Pancreas (tissue), 10 donors: ENCODE measurements around the gene MDFIC2. TPM values are rescaled to one million over a fixed set of nuclear protein-coding genes. Genes with fewer than 3 reads are reported as not detected.

Source experiments
- ATAC-seq, 4 donors: fragments of 200-7000 bp; cut with Tn5 transposase; one replicate each; pipeline versions ENCODE4 v1.8.0 to v1.9.1; 2020; ENCODE audit warnings: mild to moderate bottlenecking in 4 of 4, moderate library complexity in 4 of 4
- DNase-seq, 6 donors: peaks; one replicate each; pipeline ENCODE4 v3.0.0-alpha.2; 2020
- FAIRE-seq: peaks from 2 replicates; lab custom pipeline; 2012; peaks lifted over from hg19 to GRCh38; lab: Jason Lieb, UNC
- H3K27ac ChIP-seq, 4 donors: fragments of 200-600 bp; sonication (generic); 1 replicate in 3 of 4; 2 replicates in 1 of 4; pipeline versions ENCODE4 v1.5.0 to v1.8.0; 2020
- H3K27me3 ChIP-seq, 4 donors: fragments of 200-600 bp; one replicate each; pipeline ENCODE4 v1.8.0; 2021
- H3K36me3 ChIP-seq, 3 donors: fragments of 200-600 bp; sonication (generic) in 1 of 3; one replicate each; pipeline versions ENCODE4 v1.5.0 to v1.8.0; 2020 to 2021
- H3K4me1 ChIP-seq, 3 donors: fragments of 200-600 bp; one replicate each; pipeline ENCODE4 v1.8.0; 2021
- H3K4me3 ChIP-seq, 4 donors: fragments of 200-600 bp; sonication (generic) in 2 of 4; one replicate each; pipeline versions ENCODE4 v1.5.0 to v1.8.0; 2020 to 2021
- H3K9me3 ChIP-seq, 4 donors: fragments of 200-600 bp; one replicate each; pipeline ENCODE4 v1.8.0; 2021
- CTCF ChIP-seq, 4 donors: fragments of 200-600 bp; sonication (generic) in 3 of 4; IDR thresholded peaks; one replicate each; pipeline versions ENCODE4 v1.5.0 to v1.8.0; 2021; ENCODE audit warnings: antibody characterized with exemption in 4 of 4
- WGBS, 2 donors: extraction: QIAGEN DNeasy Blood & Tissue Kit; methylation state at CpG; one replicate each; pipeline ENCODE4 v1.1.7; 2013; 5-methylcytosine and 5-hydroxymethylcytosine counted together
- intact Hi-C, 3 donors: fragments of 100-400 bp; cut with DNase I; formaldehyde crosslinking; loops; one replicate each; pipeline versions ENCODE4 v1.11.1 to v1.14.2; 2022
- polyA plus RNA-seq, 2 donors: library from polyadenylated mRNA; stranded (reverse); fragments of 200-250 nt; gene quantifications; one replicate each; pipeline ENCODE4 v1.2.3, GENCODE V29; 2013
- total RNA-seq, 6 donors: library from RNA; stranded (reverse); fragmentation: NEBNext Ultra II Directional in 4 of 6; extraction: Animal tissue kit (Norgen Biotek cat#: 25700) in 4 of 6; gene quantifications; one replicate each; pipeline versions ENCODE4 v1.2.1 to v1.2.4, GENCODE V29; 2021 to 2023
- donor health status: healthy with polysubstance abuse.
- donor health status: DM: no; HTN: no; CAD: no; lungs with moderate emphysema.
- donor health status: DM: no; HTN: no; CAD: no.
- donor health status: control.
- donor health status: control.
- donor health status: Bipolar disorder and iron deficiency.
- donor health status: DM: yes; HTN: yes; CAD: no.
- donor health status: DM: no; HTN: no; CAD: no.
- donor health status: DM: no; HTN: no; CAD: no.
- donor health status: DM: yes; HTN: yes; CAD: no.

MDFIC2 gene
- total and polyA plus RNA-seq, 8 donors: not detected

GRCh38 chr3:70189884-70190473, 122.5 kb downstream of the MDFIC2 start:
- Histone ChIP-seq H3K27ac (no peak overlapping the region), H3K4me1 (no peaks in the 10 kb centered on the region), H3K4me3 (no peak overlapping the region), H3K9me3 (no peaks in the 10 kb centered on the region), H3K36me3 (no peaks in the 10 kb centered on the region), H3K27me3 (no peaks in the 10 kb centered on the region)
- TF ChIP-seq CTCF (IDR thresholded peaks at IDR 0.05): no peak
- ATAC-seq: no peak
- FAIRE-seq: no peak
- intact Hi-C loops: no loop called here
- DNase-seq: no peak

- DNase-seq: no peak
- no peak for ATAC-seq
- H3K4me3 ChIP-seq: no peak overlapping the region
- FAIRE-seq: no peak
- H3K27me3 ChIP-seq: no peaks in the 10 kb centered on the region
- no peaks in the 10 kb centered on the region for H3K4me1 ChIP-seq
- intact Hi-C loops: no loop called here
- no peaks in the 10 kb centered on the region for H3K9me3 ChIP-seq
- no peak for TF ChIP-seq CTCF (IDR thresholded peaks at IDR 0.05)
- 83 to 90% methylated on average over 2 of the region's 2 CpGs for WGBS, 2 donors
- no peak overlapping the region for H3K27ac ChIP-seq
- no peaks in the 10 kb centered on the region for H3K36me3 ChIP-seq
Observed at GRCh38 chr3:70186221-70186620, 126.2 kb downstream of the MDFIC2 start.

- DNase-seq (no peak), ATAC-seq (no peak), FAIRE-seq (no peak)
- no peak for TF ChIP-seq CTCF (IDR thresholded peaks at IDR 0.05)
- Histone ChIP-seq H3K4me3 (no peak overlapping the region), H3K36me3 (no peaks in the 10 kb centered on the region), H3K9me3 (no peaks in the 10 kb centered on the region), H3K4me1 (no peaks in the 10 kb centered on the region), H3K27ac (no peak overlapping the region), H3K27me3 (no peaks in the 10 kb centered on the region)
- intact Hi-C loops: no loop called here
- WGBS, 2 donors: 82 to 100% methylated on average over 1 of the region's 1 CpG
Observed at GRCh38 chr3:70185661-70186060, 126.8 kb downstream of the MDFIC2 start.

DNA sequence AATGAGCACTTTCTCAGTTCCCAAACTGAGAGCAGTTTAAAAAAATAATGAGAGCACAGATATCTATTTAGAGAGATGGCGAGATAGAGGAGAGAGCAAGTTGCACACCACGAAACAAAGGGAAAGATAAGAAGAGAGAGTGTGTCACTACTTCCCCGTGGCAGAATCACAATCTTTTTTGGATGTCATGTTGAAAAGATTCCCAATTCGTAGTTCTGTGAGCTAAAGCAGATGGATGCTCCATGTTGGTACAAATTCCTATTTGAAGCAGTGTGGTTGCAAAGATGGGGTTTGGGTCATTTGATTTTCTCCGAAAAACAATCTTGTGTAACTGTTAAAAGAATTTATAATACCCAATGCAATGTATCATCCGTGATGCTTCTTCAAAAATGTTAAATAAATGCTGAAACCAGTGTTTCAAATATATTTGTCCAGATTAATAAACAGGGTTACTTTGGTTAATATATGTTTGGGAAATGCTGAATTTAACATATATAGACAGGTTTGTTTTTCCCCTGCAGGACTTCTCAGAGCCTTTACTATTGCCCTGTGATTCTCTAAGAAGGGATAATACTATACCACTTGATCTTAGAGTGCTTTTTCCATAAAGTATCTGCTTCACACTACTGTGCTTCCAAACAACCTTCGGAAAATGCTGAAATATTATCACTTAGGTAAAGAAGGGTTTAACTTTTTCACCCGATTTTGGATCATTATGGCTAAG, 128.5 kb downstream of the MDFIC2 start:
- H3K27me3 ChIP-seq: no peaks in the 10 kb centered on the region
- DNase-seq: no peak
- no peaks in the 10 kb centered on the region for H3K9me3 ChIP-seq
- no peak for ATAC-seq
- intact Hi-C loops: no loop called here
- H3K36me3 ChIP-seq: no peaks in the 10 kb centered on the region
- H3K4me3 ChIP-seq: no peak overlapping the region
- no peaks in the 10 kb centered on the region for H3K4me1 ChIP-seq
- WGBS, 2 donors: 70 to 82% methylated on average over 8 of the region's 8 CpGs
- FAIRE-seq: no peak
- H3K27ac ChIP-seq: no peak overlapping the region
- TF ChIP-seq CTCF (IDR thresholded peaks at IDR 0.05): no peak

- 13 to 17% methylated on average over 12 of the region's 12 CpGs for WGBS, 2 donors
Observed at GRCh38 chr3:70182166-70182565, 130.3 kb downstream of the MDFIC2 start.

More at GRCh38 chr3:70182166-70182565, 130.3 kb downstream of the MDFIC2 start:
- no peaks in the 10 kb centered on the region for H3K36me3 ChIP-seq
- ATAC-seq (no peak), DNase-seq (peak in 1 of 6 donors; percentile 4), FAIRE-seq (no peak)
- no peaks in the 10 kb centered on the region for H3K9me3 ChIP-seq
- H3K27me3 ChIP-seq: no peaks in the 10 kb centered on the region
- no peak for TF ChIP-seq CTCF (IDR thresholded peaks at IDR 0.05)
- no peak overlapping the region for H3K27ac ChIP-seq
- intact Hi-C loops: no loop called here
- no peak overlapping the region for H3K4me3 ChIP-seq
- H3K4me1 ChIP-seq: no peaks in the 10 kb centered on the region
